OCI-LY7 (cell line): Measurements from ENCODE around the gene GLB1L3.

Experiments used
- CTCF ChIP-seq: fragments of 200-600 bp; sonication (generic); conservative IDR thresholded peaks from 2 replicates; pipeline ENCODE4 v1.5.1; 2014; ENCODE audit warnings: mild to moderate bottlenecking, antibody characterized with exemption, low read length, moderate library complexity, mixed read lengths
- EZH2phosphoT487 ChIP-seq: fragments of 200-600 bp; sonication (generic); IDR thresholded peaks from 2 replicates; pipeline ENCODE4 v1.6.1; 2018; ENCODE audit warnings: low read depth, borderline replicate concordance, mild to moderate bottlenecking, mixed run types, antibody characterized with exemption, low read length, moderate library complexity, mixed read lengths

DNA sequence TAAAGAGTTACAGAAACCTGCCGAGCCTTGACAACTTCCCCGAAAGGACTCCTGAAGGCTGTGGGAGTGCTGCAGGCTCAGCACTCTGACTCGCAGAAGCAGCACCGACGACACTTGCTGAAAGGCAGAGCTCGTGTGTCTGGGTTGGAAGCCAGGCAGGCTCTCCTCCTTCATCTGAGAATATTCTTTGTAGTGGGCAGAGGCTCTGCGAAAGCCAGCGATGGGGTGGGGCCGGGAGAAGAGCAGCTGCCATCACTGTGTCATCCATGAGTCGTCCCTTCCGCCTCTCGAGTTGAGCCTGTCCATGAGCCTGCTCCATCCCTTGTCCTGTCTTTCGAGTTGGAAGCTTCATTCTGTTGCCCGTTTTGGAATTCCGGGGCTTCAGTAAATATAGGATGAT lies 67.5 kb downstream of the GLB1L3 start:
- TF ChIP-seq CTCF: no peak
- TF ChIP-seq EZH2phosphoT487: no peak
